HUES48 (cell line): ENCODE results near the gene CLASP2.

Source experiments
- H3K27ac ChIP-seq: one replicate; pipeline ENCODE4 v1.7.0; 2013; ENCODE audit warnings: low read depth, low read length, inconsistent platforms
- H3K27me3 ChIP-seq: 2 replicates; pipeline ENCODE4 v1.6.1; 2013; ENCODE audit warnings: mild to moderate bottlenecking, low read length; ENCODE audit not compliant: control insufficient read depth, insufficient read depth
- H3K36me3 ChIP-seq: 2 replicates; pipeline ENCODE4 v1.6.1; 2013; ENCODE audit warnings: low read length; ENCODE audit not compliant: control insufficient read depth, insufficient read depth
- H3K4me1 ChIP-seq: 2 replicates; pipeline ENCODE4 v1.6.1; 2013; ENCODE audit warnings: mild to moderate bottlenecking, low read length; ENCODE audit not compliant: control insufficient read depth, insufficient read depth
- H3K4me3 ChIP-seq: 2 replicates; pipeline ENCODE4 v1.5.1; 2013; ENCODE audit warnings: mild to moderate bottlenecking, low read depth, low read length
- H3K9ac ChIP-seq: 2 replicates; pipeline ENCODE4 v1.6.1; 2013; ENCODE audit warnings: mild to moderate bottlenecking, low read depth, low read length, moderate library complexity
- H3K9me3 ChIP-seq: 2 replicates; pipeline ENCODE4 v1.6.1; 2013; ENCODE audit warnings: low read length; ENCODE audit not compliant: control insufficient read depth, insufficient read depth

Gene CLASP2

DNA sequence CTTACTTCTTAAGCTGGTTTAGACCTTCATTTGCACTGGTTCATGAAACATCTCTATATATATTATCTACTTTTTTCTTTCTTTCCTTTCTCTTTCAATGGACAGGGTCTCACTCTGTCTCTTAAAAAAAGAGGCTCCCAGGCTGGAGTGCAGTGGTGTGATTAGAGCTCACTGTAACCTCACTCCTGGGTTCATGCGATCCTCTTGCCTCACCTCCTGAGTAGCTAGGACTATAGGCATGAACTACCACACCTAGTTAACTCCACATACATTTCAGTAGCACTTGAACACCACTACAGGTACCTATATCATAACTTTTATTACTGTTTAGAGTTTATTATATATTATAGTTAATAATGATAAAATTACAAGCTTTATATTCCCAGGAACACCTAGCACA lies 160.8 kb downstream of the CLASP2 start:
- no peaks in the 10 kb centered on the region for H3K27me3 ChIP-seq
- no peak overlapping the region for H3K4me3 ChIP-seq
- peak overlapping the region; percentile 94 for H3K27ac ChIP-seq

DNA sequence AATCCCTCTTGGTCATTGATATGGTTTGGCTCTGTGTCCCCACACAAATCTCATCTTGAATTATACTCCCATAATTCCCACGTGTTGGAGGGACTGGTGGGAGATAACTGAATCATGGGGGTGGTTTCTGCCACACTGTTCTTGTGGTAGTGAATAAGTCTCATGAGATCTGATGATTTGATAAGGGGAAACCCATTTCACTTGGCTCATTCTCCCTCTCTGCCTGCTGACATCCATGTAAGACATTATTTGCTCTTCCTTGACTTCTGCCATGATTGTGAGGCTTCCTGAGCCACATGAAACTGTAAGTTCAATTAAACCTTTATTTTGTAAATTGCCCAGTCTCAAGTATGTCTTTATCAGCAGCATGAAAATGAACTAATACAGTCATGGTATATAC lies 171.0 kb downstream of the CLASP2 start:
- no peaks in the 10 kb centered on the region for H3K27me3 ChIP-seq
- no peak overlapping the region for H3K27ac ChIP-seq
- H3K36me3 ChIP-seq = peaks cover 57% of the 10 kb centered on the region

More for the DNA sequence above, 160.8 kb downstream of the CLASP2 start:
- H3K9ac ChIP-seq = no peak overlapping the region
- H3K9me3 ChIP-seq = no peaks in the 10 kb centered on the region
- H3K36me3 ChIP-seq = peaks cover 23% of the 10 kb centered on the region
- peaks cover 23% of the 10 kb centered on the region for H3K4me1 ChIP-seq

DNA sequence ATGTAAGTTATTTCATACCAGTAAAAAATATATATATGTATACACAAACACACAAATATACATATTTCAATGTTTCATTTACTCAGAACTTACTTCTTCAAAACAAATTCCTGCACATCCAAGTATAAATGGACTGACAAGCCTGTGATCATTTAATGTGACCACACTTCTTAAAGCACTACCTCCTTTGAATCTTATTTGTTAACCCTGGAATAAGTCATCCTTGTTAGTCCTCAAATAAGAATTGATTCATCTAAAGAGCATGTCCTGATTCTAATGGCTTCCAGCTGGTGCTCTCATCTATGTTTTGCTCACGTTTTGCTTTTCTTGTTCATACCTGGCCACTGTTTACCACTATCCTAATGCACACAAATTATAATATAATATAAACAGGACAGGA lies 173.9 kb downstream of the CLASP2 start:
- Histone ChIP-seq H3K27me3 (no peaks in the 10 kb centered on the region), H3K36me3 (peaks cover 54% of the 10 kb centered on the region), H3K9ac (no peak overlapping the region), H3K9me3 (no peaks in the 10 kb centered on the region), H3K4me3 (no peak overlapping the region), H3K4me1 (no peaks in the 10 kb centered on the region), H3K27ac (no peak overlapping the region)

More for the DNA sequence above, 171.0 kb downstream of the CLASP2 start:
- no peak overlapping the region for H3K4me3 ChIP-seq
- no peaks in the 10 kb centered on the region for H3K9me3 ChIP-seq
- H3K4me1 ChIP-seq = no peaks in the 10 kb centered on the region
- H3K9ac ChIP-seq = no peak overlapping the region

DNA sequence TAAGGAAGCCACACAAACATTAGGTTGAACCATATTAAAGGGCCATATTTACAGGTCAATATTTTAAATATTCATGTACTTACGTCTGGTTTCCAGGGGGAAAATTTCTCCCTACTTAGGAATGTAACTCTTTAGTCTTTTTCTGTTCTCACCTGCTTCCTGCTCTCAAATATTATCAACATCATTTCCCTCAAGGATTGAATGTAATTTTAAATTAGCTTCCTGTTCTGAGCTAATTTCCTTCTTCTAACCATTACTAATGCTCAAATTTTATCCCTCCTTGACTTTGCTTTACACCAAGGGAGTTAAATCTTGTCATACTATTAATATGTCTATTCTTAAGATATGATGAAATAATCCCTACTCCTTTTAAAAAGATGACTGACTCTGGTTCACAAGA lies 174.5 kb downstream of the CLASP2 start:
- Histone ChIP-seq H3K9me3 (no peaks in the 10 kb centered on the region), H3K9ac (no peak overlapping the region), H3K4me3 (no peak overlapping the region), H3K36me3 (peaks cover 54% of the 10 kb centered on the region), H3K27ac (no peak overlapping the region), H3K4me1 (no peaks in the 10 kb centered on the region), H3K27me3 (no peaks in the 10 kb centered on the region)

DNA sequence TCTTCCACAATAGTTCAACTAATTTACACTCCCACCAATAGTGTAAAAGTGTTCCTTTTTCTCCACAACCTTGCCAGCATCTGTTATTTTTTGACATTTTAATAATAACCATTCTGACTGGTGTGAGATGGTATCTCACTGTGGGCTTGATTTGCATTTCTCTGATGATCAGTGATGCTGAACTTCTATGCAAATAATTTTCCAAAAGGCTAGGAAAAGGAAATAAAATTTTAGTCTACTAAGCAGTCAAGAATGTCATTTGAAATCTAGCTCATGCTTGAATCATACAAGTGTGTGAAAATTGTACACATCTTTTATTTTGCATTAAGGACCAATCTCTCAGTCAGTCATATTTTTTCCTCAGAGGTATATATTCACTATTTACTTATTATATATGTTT lies 176.1 kb downstream of the CLASP2 start:
- peaks cover 65% of the 10 kb centered on the region for H3K36me3 ChIP-seq
- no peaks in the 10 kb centered on the region for H3K4me1 ChIP-seq
- H3K4me3 ChIP-seq = no peak overlapping the region
- H3K27ac ChIP-seq = no peak overlapping the region
- no peak overlapping the region for H3K9ac ChIP-seq
- no peaks in the 10 kb centered on the region for H3K9me3 ChIP-seq
- H3K27me3 ChIP-seq = no peaks in the 10 kb centered on the region

DNA sequence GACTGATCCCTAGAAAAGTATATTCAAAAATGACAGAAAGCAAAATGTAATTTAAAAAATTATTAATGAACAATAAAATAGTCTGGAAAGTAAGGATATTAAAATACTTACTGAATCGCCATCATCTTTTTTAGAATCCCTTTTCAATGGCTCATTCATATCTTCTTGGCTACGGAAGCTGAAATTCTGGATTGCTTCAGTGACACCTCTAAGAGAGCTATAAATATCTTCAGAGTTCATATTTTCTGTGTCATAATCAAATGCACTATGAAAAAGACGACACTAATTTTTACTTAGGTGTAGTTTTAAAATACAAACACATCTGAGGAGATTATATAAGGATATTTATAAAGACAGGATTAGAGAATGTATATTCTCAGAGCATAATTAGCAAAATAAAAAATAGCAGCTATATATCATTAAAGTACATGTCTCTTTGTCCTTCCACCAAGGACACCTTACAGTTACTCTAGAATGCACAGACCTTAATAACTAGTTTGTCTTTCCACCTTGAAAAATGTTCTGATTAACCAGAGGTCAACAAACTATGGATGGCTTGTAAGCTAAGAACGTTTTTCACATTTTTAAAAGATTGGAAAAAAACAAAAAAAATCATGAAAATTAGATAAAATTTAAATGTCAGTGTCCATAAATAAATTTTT lies 179.2 kb downstream of the CLASP2 start:
- peaks cover 82% of the 10 kb centered on the region for H3K36me3 ChIP-seq

DNA sequence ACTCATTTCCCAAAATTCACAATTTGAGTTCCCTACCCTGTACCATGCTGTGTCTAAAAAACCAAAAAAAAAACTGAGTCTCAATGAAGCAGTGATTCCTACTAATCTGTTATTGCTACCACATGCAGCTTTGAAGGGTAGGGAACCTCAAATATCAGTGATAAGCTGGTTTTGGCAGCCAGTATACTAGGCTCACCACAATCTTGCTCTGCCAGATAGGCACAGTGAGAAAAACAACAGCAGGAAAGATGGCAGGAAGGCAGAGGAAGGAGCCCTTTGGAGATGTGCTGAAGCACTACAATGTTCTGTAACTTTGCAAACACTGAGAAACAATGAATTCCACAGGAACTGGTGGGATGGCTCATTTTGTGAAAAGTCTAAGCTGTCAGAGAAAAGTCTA lies 180.9 kb downstream of the CLASP2 start:
- Histone ChIP-seq H3K27me3 (no peaks in the 10 kb centered on the region), H3K36me3 (peaks cover 81% of the 10 kb centered on the region), H3K9me3 (no peaks in the 10 kb centered on the region), H3K27ac (no peak overlapping the region), H3K4me3 (no peak overlapping the region), H3K9ac (no peak overlapping the region), H3K4me1 (no peaks in the 10 kb centered on the region)

More for the DNA sequence above, 179.2 kb downstream of the CLASP2 start:
- H3K27me3 ChIP-seq = no peaks in the 10 kb centered on the region
- H3K9ac ChIP-seq = no peak overlapping the region
- no peak overlapping the region for H3K27ac ChIP-seq
- H3K4me1 ChIP-seq = no peaks in the 10 kb centered on the region
- no peak overlapping the region for H3K4me3 ChIP-seq
- H3K9me3 ChIP-seq = no peaks in the 10 kb centered on the region

DNA sequence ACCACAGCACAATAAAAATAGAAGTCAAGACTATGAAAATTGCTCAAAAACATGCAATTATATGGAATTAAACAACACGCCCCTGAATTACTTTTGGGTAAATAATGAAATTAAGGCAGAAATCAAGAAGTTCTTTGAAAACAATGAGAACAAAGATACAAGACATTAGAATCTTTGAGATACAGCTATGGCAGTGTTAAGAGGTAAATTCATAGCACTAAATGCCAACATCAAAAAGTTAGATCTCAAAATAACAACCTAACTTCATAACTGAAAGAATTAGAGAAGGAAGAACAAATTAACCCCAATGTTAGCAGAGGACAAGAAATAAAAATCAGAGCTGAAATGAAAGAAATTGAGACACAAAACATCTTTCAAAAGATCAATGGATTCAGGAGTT lies 191.3 kb downstream of the CLASP2 start:
- H3K27ac ChIP-seq = no peak overlapping the region
- H3K4me3 ChIP-seq = no peak overlapping the region
- H3K4me1 ChIP-seq = no peaks in the 10 kb centered on the region
- no peaks in the 10 kb centered on the region for H3K27me3 ChIP-seq
- H3K9ac ChIP-seq = no peak overlapping the region
- peaks cover 17% of the 10 kb centered on the region for H3K9me3 ChIP-seq
- peaks cover 27% of the 10 kb centered on the region for H3K36me3 ChIP-seq

DNA sequence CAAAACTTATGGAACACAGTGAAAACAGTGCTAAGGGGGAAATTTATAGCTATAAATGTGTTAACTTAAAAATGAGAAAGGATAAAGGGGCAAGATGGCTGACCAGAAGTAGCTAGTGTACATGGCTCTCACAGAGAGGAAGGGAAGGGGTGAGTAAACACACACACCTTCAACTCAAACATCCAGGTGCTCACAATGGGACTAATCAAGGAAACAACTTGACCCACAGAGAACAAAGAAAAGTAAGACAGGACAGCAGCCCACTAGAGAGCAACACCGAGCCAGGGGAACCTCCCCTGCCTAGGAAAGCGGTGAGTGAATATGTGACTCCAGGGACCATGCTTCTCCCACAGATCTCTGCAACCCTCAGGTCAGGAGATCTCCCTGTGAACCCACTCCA lies 192.8 kb downstream of the CLASP2 start:
- peaks cover 17% of the 10 kb centered on the region for H3K9me3 ChIP-seq
- H3K4me3 ChIP-seq = no peak overlapping the region
- no peaks in the 10 kb centered on the region for H3K27me3 ChIP-seq
- H3K4me1 ChIP-seq = no peaks in the 10 kb centered on the region
- H3K9ac ChIP-seq = no peak overlapping the region
- H3K36me3 ChIP-seq = peaks cover 18% of the 10 kb centered on the region; the same call in 1 of the 2 replicates
- H3K27ac ChIP-seq = no peak overlapping the region

DNA sequence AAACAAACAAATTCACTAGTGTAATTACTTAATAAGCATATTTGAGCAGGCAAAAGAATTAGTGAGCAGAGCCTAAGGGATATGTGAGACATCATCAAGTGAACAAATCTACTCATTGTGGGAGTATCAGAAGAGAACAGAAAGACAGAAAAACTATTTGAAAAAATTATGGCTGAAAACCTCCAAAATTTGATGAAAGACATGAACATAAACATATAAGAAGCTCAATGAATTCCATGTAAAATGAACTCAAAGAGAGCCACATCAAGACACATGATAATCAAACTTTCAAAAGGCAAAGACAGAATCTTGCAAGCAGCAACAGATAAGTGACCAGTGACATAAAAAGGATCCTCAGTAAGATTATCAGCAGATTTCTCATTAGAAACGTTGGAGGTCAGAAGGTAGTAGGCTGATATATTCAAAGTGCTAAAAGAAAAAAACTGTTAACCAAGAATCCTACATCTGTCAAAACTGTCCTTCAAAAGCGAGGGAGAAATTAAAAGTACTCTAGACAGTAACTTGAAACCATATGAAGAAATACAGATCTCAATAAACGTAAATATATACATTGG lies 194.9 kb downstream of the CLASP2 start:
- Histone ChIP-seq H3K27me3 (no peaks in the 10 kb centered on the region), H3K36me3 (peaks cover 20% of the 10 kb centered on the region), H3K4me1 (no peaks in the 10 kb centered on the region), H3K9me3 (peaks cover 17% of the 10 kb centered on the region), H3K27ac (no peak overlapping the region), H3K4me3 (no peak overlapping the region), H3K9ac (no peak overlapping the region)

DNA sequence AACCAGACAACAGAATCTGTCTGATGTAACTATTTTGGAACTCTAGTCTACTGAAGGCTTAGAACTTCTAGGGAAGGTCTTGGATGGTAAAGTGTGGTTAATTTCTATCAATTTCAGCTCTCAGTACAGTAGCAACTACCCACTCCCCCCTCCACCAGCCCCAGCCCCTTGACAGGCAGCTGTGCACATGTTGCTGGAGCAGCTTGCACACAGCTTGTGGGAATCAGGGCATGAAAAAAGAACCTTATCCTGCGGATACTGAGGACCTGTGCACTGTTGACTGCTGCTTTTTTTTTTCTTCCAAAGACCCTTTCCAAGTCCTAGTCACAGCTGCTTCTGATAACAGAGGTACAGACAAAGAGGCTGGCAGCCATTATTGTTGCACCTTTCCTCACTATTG lies 196.3 kb downstream of the CLASP2 start:
- no peak overlapping the region for H3K27ac ChIP-seq
- H3K36me3 ChIP-seq = peaks cover 27% of the 10 kb centered on the region
- no peak overlapping the region for H3K4me3 ChIP-seq

More for the DNA sequence above, 196.3 kb downstream of the CLASP2 start:
- H3K27me3 ChIP-seq = no peaks in the 10 kb centered on the region
- H3K9ac ChIP-seq = no peak overlapping the region
- H3K9me3 ChIP-seq = peaks cover 17% of the 10 kb centered on the region
- no peaks in the 10 kb centered on the region for H3K4me1 ChIP-seq
